NCI-H1694 treated with DMSO at 0.1 percent for 48 hours (cell line): ENCODE measurements around the gene TWNK.
"Not testable (repeated sequence)": the region's sequence is repeated elsewhere in the genome, so short reads cannot be mapped to it uniquely, and the experiment has no call there.

Experiments used
- DNase-seq: peaks from one replicate; lab custom pipeline; 2025; lab: John Stamatoyannopoulos, UW

The TWNK gene

DNA sequence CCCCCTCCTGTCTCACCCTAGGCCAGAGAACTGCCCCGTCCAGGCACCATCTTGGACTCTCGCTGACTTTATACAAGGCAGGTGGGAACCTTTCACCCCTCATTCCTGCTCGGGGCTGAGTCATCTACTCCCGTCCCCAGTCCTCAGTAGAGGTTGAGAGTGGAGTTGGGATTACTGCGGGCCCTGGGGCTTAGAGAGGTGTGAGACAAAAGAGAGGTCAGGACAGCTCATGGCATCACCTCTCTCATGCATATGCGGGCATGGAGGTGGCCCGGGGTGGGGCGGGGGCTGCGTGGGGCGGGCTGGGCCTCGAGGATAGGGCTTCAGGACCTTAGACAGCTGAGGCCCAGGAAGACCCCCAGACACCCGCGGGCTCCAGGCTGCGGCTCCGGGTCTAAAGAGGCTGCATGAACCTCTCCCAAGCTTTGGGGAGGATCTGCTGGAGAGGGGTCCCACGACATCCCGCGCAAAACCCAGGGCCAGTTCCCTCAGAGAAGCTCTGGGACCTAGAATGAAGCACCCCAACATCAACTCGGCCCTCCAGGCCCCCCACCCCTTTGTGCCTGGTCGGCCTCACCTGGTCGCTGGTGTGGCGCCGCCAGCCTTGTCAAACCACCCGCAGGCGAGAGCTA is 43.3 kb downstream of the TWNK start:
- DNase-seq = no peak

DNA sequence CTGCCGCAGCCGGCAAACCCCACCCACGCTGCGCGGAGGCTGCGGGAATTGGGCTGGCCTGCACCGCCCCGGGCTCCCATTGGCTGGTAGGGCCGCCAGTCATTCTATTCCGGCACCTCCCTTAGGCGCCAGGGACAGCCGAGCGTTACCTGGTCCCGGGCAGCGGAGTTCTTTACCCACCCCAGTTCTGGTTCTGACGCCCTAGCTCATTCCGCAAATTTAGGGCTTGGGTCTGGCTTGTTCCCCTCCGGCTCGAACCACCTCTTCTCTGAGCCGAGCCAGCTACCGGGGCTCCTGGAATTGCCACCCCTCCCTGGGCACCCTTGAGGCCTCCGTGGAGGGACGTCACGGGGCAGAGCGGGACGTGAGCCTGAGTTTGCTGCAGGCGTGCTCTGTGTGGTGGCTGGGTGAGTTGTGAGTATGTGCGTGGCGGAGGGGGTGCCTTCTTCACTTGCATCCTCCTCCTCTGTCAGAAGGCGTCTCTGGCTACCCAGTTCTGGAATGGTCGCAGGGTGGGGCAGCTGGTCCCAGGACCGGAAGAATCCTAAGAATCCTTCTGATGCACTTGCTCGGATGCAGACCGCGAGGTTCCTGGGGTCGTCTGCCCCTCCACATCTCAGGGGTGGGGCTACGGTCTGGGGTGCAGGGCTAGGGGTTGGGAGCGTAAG is 43.9 kb downstream of the TWNK start, which contains the start of the genes PDZD7 and SFXN3:
Gene PDZD7 (minus strand): TSS at position 2 of the 668 bp plus-strand sequence. CDS start 910 bp downstream, outside the sequence.
Gene SFXN3 (plus strand): TSS at position 107 of the 668 bp plus-strand sequence. CDS start 3,461 bp downstream, outside the sequence.
- DNase-seq = peak; percentile 62

DNA sequence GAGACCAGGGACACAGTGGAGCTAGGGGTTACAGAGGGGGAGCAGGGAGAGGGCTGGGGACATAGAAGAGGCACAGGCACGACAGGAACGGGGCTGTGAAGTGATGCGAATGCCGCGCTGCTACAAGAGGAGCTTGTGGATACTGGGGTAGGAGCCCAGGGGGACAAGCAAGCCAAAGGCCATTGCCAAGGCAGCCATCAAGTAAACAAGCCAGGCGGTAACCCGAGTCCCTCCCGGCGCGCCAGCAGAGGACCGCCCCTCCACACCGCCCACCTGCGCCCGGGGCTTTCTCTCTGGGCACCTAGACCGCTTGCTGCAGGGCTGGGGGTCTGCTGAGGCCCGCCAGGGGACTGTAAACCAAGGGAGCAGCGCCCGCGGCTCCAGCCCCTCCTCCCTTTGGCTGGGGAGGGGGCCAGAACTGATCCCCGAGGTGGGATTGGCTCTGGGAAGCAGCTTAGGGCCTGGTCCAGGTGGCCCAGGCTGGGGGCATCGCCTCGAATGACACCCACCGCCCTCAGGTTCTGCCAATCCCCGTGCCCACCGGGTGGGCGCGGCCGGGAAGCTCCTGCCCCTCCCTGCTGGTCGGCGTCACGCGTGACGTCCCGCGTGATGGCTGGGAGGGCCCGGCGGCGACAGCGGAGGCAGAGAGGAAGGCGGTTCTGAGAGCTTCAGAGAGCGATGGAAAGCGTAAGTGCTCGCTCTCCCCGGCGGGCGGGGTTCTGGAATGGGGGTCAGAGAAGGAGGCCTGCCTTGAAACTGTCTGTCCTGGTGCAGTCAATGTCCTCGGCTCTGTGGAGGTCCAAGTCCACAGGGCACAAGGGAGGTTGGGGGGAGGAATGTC is 44.7 kb downstream of the TWNK start:
- DNase-seq = peak; percentile 57

DNA sequence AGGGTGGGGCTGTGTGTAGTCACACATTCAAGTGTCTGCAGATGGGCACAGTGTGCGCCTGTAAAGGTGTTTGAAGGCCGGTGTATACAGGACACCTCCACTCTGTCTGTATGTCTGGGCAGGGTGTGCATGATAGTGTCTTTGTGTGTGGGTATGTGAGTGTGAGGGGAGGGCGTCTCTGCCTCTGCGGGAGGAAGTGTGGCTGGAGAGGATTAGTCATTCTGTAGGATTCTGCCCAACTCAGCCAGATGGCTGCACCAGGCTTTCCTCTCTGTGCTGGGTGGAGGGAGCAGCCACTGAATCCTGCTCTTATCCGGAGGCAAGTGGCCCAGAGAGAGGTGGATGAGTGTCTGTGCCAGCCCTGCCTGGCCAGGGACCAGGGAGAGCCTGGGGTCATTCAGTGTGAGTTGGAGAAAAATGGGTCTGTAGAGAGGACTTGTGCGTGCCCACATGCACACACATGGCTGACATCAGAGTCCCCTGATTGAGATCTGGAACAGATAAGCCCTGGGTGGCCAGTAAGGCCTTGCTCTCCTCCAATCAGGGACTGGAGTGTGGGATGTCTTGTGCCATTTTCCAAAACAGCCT is 45.4 kb downstream of the TWNK start:
- peak; percentile 59 for DNase-seq

DNA sequence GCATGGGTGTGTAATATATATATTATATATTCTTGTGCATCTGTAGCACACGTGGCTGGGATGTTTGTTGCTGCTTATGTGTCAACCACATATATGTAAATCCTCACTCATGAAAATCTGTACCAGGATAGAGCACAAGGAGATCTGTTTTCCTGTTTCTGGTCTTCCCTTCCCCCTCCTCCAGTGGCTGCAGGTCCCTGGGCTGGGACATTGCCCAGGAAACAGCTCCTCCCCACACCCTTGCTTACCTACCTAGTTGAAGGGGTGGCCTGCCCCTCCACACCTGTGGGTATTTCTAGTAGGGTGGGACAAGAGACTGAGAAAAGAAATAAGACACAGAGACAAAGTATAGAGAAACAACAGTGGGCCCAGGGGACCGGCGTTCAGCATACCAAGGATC is 45.9 kb downstream of the TWNK start:
- DNase-seq = no peak

DNA sequence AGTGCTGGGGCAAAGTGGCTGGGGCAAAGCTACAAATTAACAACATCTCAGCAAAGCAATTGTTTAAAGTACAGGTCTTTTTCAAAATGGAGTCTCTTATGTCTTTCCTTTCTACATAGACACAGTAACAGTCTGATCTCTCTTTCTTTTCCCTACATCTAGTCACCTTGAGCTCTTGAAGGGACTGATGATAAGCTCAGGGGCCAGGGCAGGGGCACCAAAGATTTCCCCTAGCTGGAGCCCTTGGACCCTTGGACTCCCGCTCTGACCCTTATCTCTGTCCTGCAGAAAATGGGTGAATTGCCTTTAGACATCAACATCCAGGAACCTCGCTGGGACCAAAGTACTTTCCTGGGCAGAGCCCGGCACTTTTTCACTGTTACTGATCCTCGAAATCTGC is 47.1 kb downstream of the TWNK start:
- DNase-seq = not testable (repeated sequence)

DNA sequence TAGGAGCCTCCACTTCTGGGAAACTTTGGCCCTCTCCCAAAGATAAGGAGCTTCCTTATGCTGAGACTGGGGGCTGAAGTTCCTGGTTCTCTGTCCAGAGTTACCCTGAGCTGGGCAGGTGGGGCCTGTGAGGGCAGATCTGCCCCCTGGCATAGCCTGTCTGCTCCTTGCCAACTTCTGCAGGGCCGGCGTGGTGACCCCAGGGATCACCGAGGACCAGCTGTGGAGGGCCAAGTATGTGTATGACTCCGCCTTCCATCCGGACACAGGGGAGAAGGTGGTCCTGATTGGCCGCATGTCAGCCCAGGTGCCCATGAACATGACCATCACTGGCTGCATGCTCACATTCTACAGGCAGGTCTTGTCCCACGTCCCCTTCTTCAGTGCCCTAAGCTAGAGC is 48.0 kb downstream of the TWNK start:
- DNase-seq = no peak

DNA sequence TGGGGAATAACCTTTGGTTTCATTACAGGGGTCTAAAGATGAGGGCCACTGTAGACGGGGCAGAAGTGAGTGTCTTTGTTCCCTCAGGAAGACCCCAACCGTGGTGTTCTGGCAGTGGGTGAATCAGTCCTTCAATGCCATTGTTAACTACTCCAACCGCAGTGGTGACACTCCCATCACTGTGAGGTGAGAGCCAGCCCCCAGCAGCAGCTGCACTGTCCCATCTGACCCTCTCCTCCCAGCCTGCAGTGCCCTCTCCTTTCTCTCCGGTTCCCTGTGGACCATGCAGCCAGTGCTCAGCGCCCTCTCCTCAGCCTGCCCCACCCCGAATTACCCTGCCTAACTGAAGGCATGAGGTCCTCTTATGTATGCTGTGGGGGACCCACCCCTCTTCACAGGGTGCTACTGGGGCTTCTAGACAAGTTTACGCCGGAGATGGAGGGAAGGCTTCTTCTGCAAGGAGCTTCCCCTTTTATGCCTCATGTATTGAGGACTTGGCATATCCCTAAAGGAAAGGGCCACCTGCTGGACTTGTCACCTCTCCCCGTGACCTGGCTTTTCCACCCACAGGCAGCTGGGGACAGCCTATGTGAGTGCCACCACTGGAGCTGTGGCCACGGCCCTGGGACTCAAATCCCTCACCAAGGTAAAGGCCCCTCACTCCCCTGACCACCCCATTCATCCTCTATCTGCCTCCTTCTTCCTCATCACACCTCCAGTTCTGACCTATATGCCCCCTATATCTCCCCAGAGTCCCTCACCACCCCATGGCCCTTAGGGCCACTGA is 48.8 kb downstream of the TWNK start:
- DNase-seq = no peak

DNA sequence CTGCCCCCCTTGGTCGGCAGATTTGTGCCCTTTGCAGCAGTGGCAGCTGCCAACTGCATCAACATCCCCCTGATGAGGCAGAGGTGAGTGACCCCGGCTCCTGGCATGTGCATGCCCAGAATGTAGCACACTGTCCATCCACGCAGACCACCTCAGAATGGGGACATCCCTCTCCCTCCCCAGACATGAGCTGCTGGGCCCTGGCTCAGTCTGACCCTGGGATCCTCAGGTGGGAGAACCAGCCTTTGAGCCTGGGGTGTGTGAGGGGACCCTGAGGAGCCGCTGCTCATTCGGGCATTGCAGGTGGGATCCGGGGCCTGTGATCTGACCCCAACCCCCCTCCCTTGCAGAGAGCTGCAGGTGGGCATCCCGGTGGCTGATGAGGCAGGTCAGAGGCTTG is 49.4 kb downstream of the TWNK start:
- DNase-seq = no peak

DNA sequence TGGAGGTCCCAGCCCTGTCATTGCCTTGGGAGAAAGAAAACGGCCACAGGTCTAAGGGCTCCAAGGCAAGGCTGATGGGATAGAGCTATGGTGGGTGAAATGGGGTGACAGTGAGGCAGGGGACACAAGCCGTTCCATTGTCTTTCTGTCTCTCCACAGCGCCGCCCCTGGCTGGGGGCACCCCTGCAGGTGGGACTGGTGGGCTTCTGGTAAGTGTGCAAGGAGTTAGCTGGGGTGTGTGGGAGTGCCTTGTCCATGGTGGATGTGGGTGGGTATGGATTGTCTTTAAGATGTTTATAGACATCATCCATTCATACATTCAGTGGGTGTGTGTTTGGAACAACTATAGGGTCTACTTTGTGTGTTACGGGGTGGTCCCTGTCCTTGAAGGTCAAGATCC is 51.1 kb downstream of the TWNK start:
- no peak for DNase-seq

DNA sequence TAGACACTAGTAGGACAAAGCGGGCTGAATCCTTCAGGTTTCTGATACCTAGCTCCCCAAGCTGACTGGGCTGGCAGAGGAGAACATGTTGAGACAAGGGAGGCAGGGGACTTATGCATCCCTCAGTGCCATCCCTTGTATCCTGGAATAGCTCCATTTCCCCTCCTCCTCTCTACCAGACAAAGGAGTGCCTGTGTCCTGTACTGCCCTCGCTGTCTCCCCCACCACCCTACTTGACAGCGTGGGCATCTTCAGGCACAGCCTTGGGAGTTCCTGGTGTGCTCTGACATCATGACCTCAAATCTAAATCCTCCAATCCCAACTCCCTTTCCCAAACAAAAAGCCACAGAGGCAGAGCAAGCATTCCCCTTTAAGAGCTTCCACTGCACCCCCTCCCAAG is 52.7 kb downstream of the TWNK start:
- no peak for DNase-seq

DNA sequence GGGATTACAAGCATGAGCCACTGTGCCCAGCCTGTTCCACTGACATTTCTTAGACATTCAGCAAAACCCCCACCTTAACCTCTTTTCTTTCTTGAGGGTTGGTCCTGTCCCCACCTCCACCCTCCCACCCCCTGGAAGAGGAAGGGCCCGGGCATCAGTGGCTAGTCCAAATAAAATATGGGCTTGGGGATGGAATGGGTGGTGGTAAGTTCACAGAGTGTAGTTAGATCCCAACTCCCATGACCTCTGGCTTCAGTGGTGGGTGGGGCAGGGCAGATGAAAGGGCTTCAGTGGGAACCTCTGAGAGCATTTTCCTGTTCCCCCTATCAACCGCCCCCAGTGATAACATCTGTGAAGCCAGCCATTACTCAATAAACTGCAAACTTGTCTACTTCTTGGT is 53.5 kb downstream of the TWNK start:
- DNase-seq = no peak

DNA sequence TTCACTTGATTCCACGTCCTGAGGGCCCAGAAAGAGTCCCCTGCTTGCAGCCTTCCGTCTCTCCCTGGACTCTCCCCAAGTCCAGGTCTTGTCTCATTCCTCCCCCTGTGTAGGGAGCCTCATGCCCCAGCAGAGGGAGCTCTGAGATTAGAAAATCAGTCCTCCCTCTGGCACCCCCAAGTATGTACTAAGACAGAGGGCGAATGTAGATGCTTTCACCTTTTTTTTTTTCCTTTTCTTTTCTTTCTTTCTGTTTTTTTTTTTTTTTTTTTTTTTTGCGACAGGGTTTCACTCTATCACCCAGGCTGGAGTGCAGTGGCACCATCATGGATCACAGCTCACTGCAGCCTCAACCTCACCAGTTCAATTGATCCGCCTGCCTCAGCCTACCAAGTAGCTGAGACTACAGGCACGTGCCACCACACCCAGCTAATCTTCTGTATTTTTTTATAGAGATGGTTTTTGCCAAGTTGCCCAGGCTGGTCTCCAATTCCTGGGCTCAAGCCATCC is 54.0 kb downstream of the TWNK start:
- DNase-seq = peak; percentile 51

DNA sequence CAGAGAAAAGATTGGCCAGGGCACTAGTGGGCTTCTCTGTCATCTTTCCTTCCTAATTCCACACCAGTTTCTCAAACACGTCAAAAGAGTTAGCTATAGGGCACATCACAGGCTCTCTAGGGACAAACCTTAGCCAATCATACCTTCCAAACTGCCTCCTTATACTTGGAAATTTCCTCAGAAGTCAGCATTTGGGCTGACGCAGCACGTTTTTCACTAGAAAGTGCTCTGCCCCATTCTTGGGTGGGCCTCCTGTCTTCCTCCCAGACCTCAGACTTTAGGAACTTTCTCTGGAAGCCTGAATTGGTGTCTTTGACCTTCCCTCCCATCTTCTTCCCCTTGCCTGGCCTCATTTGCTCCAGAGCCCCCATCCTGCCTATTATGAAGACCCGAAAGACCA is 54.8 kb downstream of the TWNK start:
- no peak for DNase-seq

DNA sequence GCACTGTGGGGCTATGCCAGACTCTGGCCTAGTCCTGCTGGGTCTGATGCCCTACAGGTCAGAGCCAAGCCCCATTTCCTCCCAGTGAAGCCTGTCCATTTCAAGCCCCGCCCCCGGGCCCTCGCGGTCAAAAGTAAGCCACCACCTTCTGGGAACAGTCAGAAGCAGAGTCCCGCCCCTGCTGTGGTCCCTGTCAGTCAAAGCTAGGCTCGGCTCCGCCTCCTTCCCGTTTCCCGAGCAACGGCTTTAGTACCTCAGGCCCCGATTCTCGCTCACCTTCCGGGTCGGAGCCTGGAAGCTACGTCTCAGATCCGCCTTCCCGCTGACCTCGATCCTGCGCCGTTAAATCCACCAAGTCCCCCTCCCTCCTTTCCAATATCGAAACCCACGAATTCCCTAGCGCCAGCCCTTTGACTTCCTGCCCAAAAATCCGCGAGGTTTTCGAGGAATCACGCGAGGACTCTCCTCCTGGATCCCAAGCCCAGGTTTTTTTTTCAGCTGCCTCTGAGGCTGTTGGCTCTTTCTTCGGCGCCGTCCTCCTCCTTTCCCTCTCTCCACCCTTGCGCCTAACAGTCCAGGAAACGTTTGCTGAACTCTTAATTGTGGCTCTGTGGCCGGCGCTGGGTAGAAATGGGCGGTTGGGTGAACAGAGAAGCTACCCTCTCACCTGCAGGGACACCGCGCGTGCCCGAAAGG is 55.5 kb downstream of the TWNK start:
- peak; percentile 84 for DNase-seq

DNA sequence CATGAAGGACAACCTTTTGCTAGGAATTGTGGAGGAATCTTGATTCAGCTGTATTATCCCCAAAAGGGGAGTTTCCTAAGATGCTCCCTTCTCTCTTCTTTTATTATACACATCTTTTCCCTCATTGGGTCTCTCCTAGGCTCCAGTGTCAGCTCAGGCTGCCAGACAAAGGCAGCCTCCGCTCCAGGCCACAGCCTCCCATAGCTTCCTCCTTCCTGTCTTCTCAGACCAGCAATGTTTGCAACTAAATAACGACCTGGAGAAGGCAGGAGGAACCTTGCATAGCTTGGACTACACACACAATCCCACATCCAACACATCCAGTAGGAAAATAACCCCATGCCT is 56.0 kb downstream of the TWNK start:
- no peak for DNase-seq
